LNCAP (cell line): ENCODE results near the gene TAC3.

Experiments used
- TF ChIP-seq, protein P1 (sequence below): fragments of 450-650 bp; IDR thresholded peaks from 2 replicates; pipeline ENCODE4 v1.5.1; 2017; ENCODE audit warnings: mild to moderate bottlenecking

TAC3 gene

GRCh38 chr12:56990648-56991318 lies 25.5 kb downstream of the TAC3 start:
- TF ChIP-seq, protein P1, sequence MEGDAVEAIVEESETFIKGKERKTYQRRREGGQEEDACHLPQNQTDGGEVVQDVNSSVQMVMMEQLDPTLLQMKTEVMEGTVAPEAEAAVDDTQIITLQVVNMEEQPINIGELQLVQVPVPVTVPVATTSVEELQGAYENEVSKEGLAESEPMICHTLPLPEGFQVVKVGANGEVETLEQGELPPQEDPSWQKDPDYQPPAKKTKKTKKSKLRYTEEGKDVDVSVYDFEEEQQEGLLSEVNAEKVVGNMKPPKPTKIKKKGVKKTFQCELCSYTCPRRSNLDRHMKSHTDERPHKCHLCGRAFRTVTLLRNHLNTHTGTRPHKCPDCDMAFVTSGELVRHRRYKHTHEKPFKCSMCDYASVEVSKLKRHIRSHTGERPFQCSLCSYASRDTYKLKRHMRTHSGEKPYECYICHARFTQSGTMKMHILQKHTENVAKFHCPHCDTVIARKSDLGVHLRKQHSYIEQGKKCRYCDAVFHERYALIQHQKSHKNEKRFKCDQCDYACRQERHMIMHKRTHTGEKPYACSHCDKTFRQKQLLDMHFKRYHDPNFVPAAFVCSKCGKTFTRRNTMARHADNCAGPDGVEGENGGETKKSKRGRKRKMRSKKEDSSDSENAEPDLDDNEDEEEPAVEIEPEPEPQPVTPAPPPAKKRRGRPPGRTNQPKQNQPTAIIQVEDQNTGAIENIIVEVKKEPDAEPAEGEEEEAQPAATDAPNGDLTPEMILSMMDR = no peak

- TF ChIP-seq, protein P1 = no peak
These were observed 26.3 kb downstream of the TAC3 start for GRCh38 chr12:56989861-56990610.

- TF ChIP-seq, protein P1 = no peak
These were observed 28.1 kb downstream of the TAC3 start for GRCh38 chr12:56988207-56988739.

DNA sequence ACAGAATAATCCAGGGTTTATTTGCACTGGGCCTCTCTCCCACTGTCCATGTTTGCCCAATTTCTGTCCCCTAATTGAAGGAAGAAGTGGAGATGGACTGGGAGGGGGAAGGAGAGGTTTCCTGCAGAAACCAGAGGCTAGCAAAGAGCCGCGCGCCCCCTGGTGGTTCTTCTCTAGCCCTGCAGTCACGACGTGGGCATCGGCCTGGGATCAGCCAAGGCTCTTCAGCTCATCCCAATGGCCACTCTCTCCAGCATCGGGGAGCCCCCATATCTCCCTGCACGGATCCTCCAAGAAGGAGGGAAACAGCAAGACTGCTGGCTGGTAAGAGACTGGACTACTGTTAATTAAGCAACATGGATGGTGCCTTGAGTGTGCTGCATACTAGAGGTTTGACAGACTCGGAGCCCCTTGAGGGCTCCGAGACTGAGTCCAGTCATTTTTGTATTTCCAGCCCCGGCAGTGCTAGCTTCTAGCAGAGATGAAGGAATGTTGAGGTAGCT lies 28.7 kb downstream of the TAC3 start:
- TF ChIP-seq, protein P1 = peak; percentile 94

DNA sequence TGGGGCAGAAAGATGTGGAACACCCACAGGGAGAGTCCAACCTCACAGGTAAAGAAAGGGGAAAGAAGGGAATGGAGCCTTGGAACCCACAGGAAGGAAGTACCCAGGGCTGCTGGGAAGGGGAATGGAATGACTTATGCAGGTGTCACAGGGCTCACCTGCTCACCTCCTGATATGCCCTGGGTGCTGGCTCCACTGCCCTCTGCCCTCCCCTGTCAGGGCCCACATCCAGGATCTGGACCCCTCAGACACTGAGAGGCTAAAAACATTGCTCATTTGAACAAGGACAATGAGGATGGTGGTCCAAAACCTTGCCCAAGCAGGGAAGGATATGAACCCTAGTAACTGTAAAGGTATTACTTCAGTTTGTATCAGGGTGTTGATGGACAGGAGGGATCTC lies 29.3 kb downstream of the TAC3 start:
- TF ChIP-seq, protein P1 = no peak

GRCh38 chr12:56983386-56983785 lies 32.9 kb downstream of the TAC3 start:
- TF ChIP-seq, protein P1 = no peak

DNA sequence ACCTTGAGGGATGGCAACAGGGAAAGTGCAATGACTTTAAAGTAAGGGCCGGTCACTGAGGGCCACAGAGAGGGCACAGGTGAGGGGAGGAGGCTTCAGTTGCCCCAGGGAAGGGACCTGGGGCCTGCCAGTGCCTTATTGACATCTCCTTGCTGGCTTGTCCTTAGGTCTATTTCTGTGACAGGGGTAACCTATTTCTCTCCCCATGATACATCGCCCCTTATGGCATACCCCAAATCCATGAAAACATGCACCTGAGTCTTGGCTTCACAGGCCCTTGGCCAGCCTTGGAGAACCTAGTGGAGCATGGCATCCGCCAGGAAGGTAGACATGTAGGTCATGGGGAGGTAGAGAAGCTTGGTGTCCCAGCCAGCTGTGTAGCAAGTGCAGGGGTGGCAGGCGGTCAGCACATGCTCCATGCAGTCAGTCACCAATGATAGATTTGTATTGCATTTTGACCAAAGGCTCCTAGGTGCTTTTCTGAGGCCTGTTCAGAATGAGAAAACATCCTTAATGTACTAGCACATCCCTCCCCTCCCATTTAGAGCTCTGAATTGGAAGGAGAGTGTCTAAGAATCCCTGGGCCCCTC lies 35.3 kb downstream of the TAC3 start:
- TF ChIP-seq, protein P1 = no peak
